CD14-positive monocyte (primary cell): ENCODE results near the gene PELO. TPM values are rescaled to one million over a fixed set of nuclear protein-coding genes. Genes with fewer than 3 reads are reported as not detected.

Experiments
- DNase-seq, 3 donors: peaks; one replicate each; pipeline ENCODE4 v3.0.0-alpha.2; 2011 to 2022
- H2AFZ ChIP-seq: 2 replicates; pipeline ENCODE4 v1.6.0; 2012; ENCODE audit warnings: mild to moderate bottlenecking, low read depth, low read length, inconsistent platforms; ENCODE audit not compliant: insufficient read depth, poor library complexity, severe bottlenecking
- H3K27ac ChIP-seq, 2 donors: 1 replicate in 1 of 2; 2 replicates in 1 of 2; pipeline ENCODE4 v1.5.1; 2012 to 2013; ENCODE audit warnings: low read length in 2 of 2, control low read depth in 1 of 2, inconsistent platforms in 1 of 2, low read depth in 1 of 2, mild to moderate bottlenecking in 1 of 2
- H3K27me3 ChIP-seq, 2 donors: one replicate each; pipeline versions ENCODE4 v1.6.0 to v1.6.1; 2011 to 2013; ENCODE audit warnings: low read length in 2 of 2; ENCODE audit not compliant: control insufficient read depth in 2 of 2, insufficient read depth in 2 of 2
- H3K36me3 ChIP-seq, 2 donors: replicated peaks in 1 of 2; 1 replicate in 1 of 2; 2 replicates in 1 of 2; pipeline versions ENCODE4 v1.5.1 to v1.6.1; 2012 to 2013; ENCODE audit warnings: low read length in 2 of 2, control low read depth in 1 of 2, inconsistent platforms in 1 of 2, mild to moderate bottlenecking in 1 of 2; ENCODE audit not compliant: insufficient read depth in 2 of 2, control insufficient read depth in 1 of 2
- H3K4me1 ChIP-seq, 2 donors: 1 replicate in 1 of 2; 2 replicates in 1 of 2; pipeline versions ENCODE4 v1.5.1 to v1.6.1; 2012 to 2013; ENCODE audit warnings: low read length in 2 of 2, control low read depth in 1 of 2, inconsistent platforms in 1 of 2, mild to moderate bottlenecking in 1 of 2, moderate library complexity in 1 of 2; ENCODE audit not compliant: insufficient read depth in 2 of 2, control insufficient read depth in 1 of 2
- H3K4me2 ChIP-seq: replicated peaks from 2 replicates; pipeline ENCODE3; 2012; ENCODE audit warnings: low read length, moderate library complexity, mild to moderate bottlenecking; ENCODE audit not compliant: poor library complexity, severe bottlenecking; ENCODE audit errors: extremely low read depth
- H3K4me3 ChIP-seq, 3 experiments: fragments of 200-600 bp in 1 of 3; sonication (generic) in 1 of 3; replicated peaks in 1 of 3; 1 replicate in 2 of 3; 2 replicates in 1 of 3; pipeline ENCODE4 v1.5.1; 2011 to 2013; ENCODE audit warnings: low read length in 3 of 3, mild to moderate bottlenecking in 3 of 3, control low read depth in 2 of 3, low read depth in 2 of 3, inconsistent platforms in 1 of 3, moderate library complexity in 1 of 3
- H3K79me2 ChIP-seq: 2 replicates; pipeline ENCODE4 v1.6.0; 2012; ENCODE audit warnings: mild to moderate bottlenecking, control low read depth, inconsistent platforms, low read length, moderate library complexity; ENCODE audit not compliant: insufficient read depth
- H3K9ac ChIP-seq: 2 replicates; pipeline ENCODE4 v1.6.0; 2017; ENCODE audit warnings: low read length, mild to moderate bottlenecking; ENCODE audit not compliant: insufficient read depth, poor library complexity, severe bottlenecking
- H3K9me3 ChIP-seq, 2 donors: replicated peaks in 1 of 2; 1 replicate in 1 of 2; 2 replicates in 1 of 2; pipeline versions ENCODE4 v1.5.1 to v1.6.1; 2012 to 2013; ENCODE audit warnings: low read length in 2 of 2, control low read depth in 1 of 2; ENCODE audit not compliant: control insufficient read depth in 1 of 2, insufficient read depth in 1 of 2
- H4K20me1 ChIP-seq: 2 replicates; pipeline ENCODE4 v1.6.0; 2012; ENCODE audit warnings: mild to moderate bottlenecking, low read length, control low read depth, moderate library complexity; ENCODE audit not compliant: insufficient read depth
- H3K27ac Mint-ChIP-seq, 7 donors: one replicate each; pipeline ENCODE4 v1.8.0; 2020; ENCODE audit warnings: mild to moderate bottlenecking in 7 of 7, mixed read lengths in 7 of 7, moderate library complexity in 6 of 7, inconsistent platforms in 2 of 7
- H3K27me3 Mint-ChIP-seq, 3 donors: one replicate each; pipeline ENCODE4 v1.8.0; 2021 to 2022; ENCODE audit warnings: low read depth in 3 of 3, mild to moderate bottlenecking in 3 of 3, mixed read lengths in 3 of 3, moderate library complexity in 3 of 3, inconsistent platforms in 1 of 3
- H3K36me3 Mint-ChIP-seq, 2 donors: one replicate each; pipeline ENCODE4 v1.8.0; 2020; ENCODE audit warnings: mixed read lengths in 2 of 2, inconsistent platforms in 1 of 2, mild to moderate bottlenecking in 1 of 2
- H3K4me1 Mint-ChIP-seq: one replicate; pipeline ENCODE4 v1.8.0; 2020; ENCODE audit warnings: mild to moderate bottlenecking, mixed read lengths
- H3K4me3 Mint-ChIP-seq, 2 donors: one replicate each; pipeline ENCODE4 v1.8.0; 2020; ENCODE audit warnings: mild to moderate bottlenecking in 2 of 2, mixed read lengths in 2 of 2, moderate library complexity in 1 of 2
- H3K9me3 Mint-ChIP-seq, 7 donors: one replicate each; pipeline ENCODE4 v1.8.0; 2020 to 2022; ENCODE audit warnings: mixed read lengths in 7 of 7, mild to moderate bottlenecking in 6 of 7, moderate library complexity in 6 of 7, inconsistent platforms in 2 of 7
- WGBS: methylation state at CpG from one replicate; pipeline ENCODE4 v1.1.5; 2013; ENCODE audit warnings: missing lambda C conversion rate; ENCODE audit not compliant: insufficient coverage; 5-methylcytosine and 5-hydroxymethylcytosine counted together
- intact Hi-C, 2 donors: fragments of 100-400 bp; cut with micrococcal nuclease; formaldehyde crosslinking; loops; one replicate each; pipeline versions ENCODE4 v1.15.0 to v1.15.1; 2023
- polyA plus RNA-seq, 3 donors: library from polyadenylated mRNA; depleted of rRNA in 1 of 3; unstranded in 2 of 3; stranded (reverse) in 1 of 3; fragments of 300-500 nt in 2 of 3; fragments of >200 nt in 1 of 3; fragmentation: Illumina TruSeq in 2 of 3; gene quantifications; 1 replicate in 2 of 3; 2 replicates in 1 of 3; pipeline ENCODE4 v1.2.3, GENCODE V29; 2012 to 2021
- TF ChIP-seq, protein P1 (sequence below): fragments of 200-600 bp; IDR thresholded peaks from one replicate; pipeline ENCODE4 v1.8.0; 2022; ENCODE audit warnings: antibody characterized with exemption, mild to moderate bottlenecking

PELO gene
- polyA plus RNA-seq, 3 donors: 1.8 to 4.4 (median 2.1) TPM

DNA sequence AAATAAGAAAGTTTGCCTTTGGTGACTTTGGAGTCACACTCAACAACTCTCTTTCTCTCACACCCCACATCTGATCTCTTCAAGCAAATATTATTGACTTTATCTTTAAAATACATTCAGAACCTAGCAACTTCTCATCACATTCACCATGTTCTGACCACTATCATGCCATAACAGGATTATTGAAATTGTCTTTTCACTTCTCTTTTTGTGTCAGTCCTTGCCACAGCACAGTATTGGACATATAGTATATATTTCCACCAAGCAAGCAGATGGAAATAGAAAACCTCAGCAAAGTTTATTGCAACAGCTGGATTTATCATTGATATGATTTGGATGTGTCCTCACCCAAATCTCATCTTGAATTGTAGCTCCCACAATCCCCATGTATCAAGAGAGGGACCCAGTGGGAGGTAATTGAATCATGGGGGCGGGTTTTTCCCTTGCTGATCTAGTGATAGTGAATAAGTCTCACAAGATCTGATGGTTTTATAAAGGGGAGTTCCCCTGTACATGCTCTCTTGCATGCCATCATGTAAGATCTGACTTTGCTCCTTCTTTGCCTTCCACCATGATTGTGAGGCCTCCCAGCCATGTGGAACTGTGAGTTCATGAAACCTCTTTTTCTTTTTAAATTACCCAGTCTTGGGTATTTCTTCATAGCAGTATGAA lies 26.9 kb upstream of the PELO start:
- Histone ChIP-seq H3K4me2 (no peak overlapping the region), H3K27ac (no peak overlapping the region), H3K36me3 (no peaks in the 10 kb centered on the region), H3K4me3 (no peak overlapping the region), H4K20me1 (no peaks in the 10 kb centered on the region), H2AFZ (no peak overlapping the region), H3K79me2 (no peaks in the 10 kb centered on the region), H3K27me3 (no peaks in the 10 kb centered on the region), H3K9me3 (no peaks in the 10 kb centered on the region), H3K9ac (no peak overlapping the region), H3K4me1 (peaks cover 8 to 14% of the 10 kb centered on the region in 2 donors)
- Mint-ChIP-seq H3K36me3 (no peaks in the 10 kb centered on the region), H3K9me3 (peaks cover 0 to 3% (median 0%) of the 10 kb centered on the region in 7 donors), H3K4me1 (peaks cover 10% of the 10 kb centered on the region), H3K27me3 (peaks cover 0 to 1% (median 0%) of the 10 kb centered on the region in 3 donors), H3K27ac (no peak overlapping the region), H3K4me3 (no peak overlapping the region)
- peak in 1 of 3 donors; percentile 28 for DNase-seq
- TF ChIP-seq, protein P1, sequence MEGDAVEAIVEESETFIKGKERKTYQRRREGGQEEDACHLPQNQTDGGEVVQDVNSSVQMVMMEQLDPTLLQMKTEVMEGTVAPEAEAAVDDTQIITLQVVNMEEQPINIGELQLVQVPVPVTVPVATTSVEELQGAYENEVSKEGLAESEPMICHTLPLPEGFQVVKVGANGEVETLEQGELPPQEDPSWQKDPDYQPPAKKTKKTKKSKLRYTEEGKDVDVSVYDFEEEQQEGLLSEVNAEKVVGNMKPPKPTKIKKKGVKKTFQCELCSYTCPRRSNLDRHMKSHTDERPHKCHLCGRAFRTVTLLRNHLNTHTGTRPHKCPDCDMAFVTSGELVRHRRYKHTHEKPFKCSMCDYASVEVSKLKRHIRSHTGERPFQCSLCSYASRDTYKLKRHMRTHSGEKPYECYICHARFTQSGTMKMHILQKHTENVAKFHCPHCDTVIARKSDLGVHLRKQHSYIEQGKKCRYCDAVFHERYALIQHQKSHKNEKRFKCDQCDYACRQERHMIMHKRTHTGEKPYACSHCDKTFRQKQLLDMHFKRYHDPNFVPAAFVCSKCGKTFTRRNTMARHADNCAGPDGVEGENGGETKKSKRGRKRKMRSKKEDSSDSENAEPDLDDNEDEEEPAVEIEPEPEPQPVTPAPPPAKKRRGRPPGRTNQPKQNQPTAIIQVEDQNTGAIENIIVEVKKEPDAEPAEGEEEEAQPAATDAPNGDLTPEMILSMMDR: no peak
- no CpG with 5 or more reads among the region's 1 CpG for WGBS
- intact Hi-C loops: no loop called here

DNA sequence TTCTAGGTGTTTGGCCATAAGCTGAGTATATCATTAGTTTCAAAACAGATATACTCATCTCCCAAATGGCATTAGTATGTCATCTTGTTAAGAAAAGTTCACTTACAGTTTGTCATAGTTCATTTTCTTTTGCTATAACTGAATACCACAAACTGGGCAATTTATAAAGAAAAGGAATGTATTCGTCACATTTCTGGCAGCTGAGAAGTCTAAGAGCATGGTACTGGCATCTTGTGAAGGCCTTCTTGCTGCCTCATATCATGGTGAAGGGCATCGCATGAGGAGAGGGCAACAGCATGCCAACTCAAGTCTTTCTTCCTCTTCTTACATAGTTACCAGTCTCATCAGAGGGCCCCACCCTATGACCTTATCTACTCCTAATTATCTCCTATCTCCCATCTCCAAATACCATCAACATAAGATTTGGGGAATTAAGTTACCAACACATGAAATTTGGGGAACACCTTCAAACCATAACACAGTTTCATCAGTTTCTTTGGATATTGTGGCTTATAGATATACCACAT lies 20.4 kb upstream of the PELO start:
- Mint-ChIP-seq H3K4me1 (peaks cover 13% of the 10 kb centered on the region), H3K36me3 (no peaks in the 10 kb centered on the region), H3K9me3 (peaks cover 0 to 3% (median 0%) of the 10 kb centered on the region in 7 donors), H3K4me3 (no peak overlapping the region), H3K27me3 (peaks cover 0 to 3% (median 0%) of the 10 kb centered on the region in 3 donors), H3K27ac (no peak overlapping the region)
- Histone ChIP-seq H3K9ac (no peak overlapping the region), H2AFZ (no peak overlapping the region), H3K4me1 (no peaks in the 10 kb centered on the region), H3K27ac (no peak overlapping the region), H3K27me3 (no peaks in the 10 kb centered on the region), H3K79me2 (no peaks in the 10 kb centered on the region), H3K36me3 (no peaks in the 10 kb centered on the region), H3K4me3 (no peak overlapping the region), H3K4me2 (no peak overlapping the region), H3K9me3 (no peaks in the 10 kb centered on the region), H4K20me1 (no peaks in the 10 kb centered on the region)
- no peak for DNase-seq
- no CpG with 5 or more reads among the region's 2 CpGs for WGBS
- intact Hi-C loops: no loop called here
- TF ChIP-seq, protein P1: no peak
